ENCODE data around the gene CCDC8. TPM values are rescaled to one million over a fixed set of nuclear protein-coding genes. Genes with fewer than 3 reads are reported as not detected.
"Not testable (repeated sequence)": the region's sequence is repeated elsewhere in the genome, so short reads cannot be mapped to it uniquely, and the experiment has no call there.

Gene CCDC8
- total and polyA plus RNA-seq, 9 donors, result 63.9 to 95.3 (median 78.9) TPM

GRCh38 chr19:46384396-46384795 is 29.0 kb downstream of the CCDC8 start:
- Histone ChIP-seq H3K27ac (ENCODE audit: low read length) (no peak overlapping the region), H3K4me1 (ENCODE audit: control insufficient read depth, insufficient read depth, low read length) (peaks cover 3% of the 10 kb centered on the region), H3K9me3 (replicated peaks; ENCODE audit: control insufficient read depth, low read depth, low read length) (peaks cover under 1% of the 10 kb centered on the region), H3K36me3 (ENCODE audit: control insufficient read depth, insufficient read depth, low read length) (peaks cover 80% of the 10 kb centered on the region), H3K4me3 (ENCODE audit: low read length) (no peak overlapping the region), H3K27me3 (ENCODE audit: control insufficient read depth, insufficient read depth, low read length) (no peaks in the 10 kb centered on the region)
- 81% methylated on average over 7 of the region's 11 CpGs for WGBS (ENCODE audit: insufficient coverage)
- no peak for DNase-seq

GRCh38 chr19:46383846-46384245 is 29.5 kb downstream of the CCDC8 start:
- H3K4me3 ChIP-seq (ENCODE audit: low read length), result no peak overlapping the region
- 87% methylated on average over 3 of the region's 7 CpGs for WGBS (ENCODE audit: insufficient coverage)
- H3K36me3 ChIP-seq (ENCODE audit: control insufficient read depth, insufficient read depth, low read length), result peaks cover 78% of the 10 kb centered on the region
- H3K9me3 ChIP-seq (replicated peaks; ENCODE audit: control insufficient read depth, low read depth, low read length), result no peaks in the 10 kb centered on the region
- H3K27ac ChIP-seq (ENCODE audit: low read length), result no peak overlapping the region
- DNase-seq, result no peak
- H3K4me1 ChIP-seq (ENCODE audit: control insufficient read depth, insufficient read depth, low read length), result peaks cover 5% of the 10 kb centered on the region
- no peaks in the 10 kb centered on the region for H3K27me3 ChIP-seq (ENCODE audit: control insufficient read depth, insufficient read depth, low read length)

- Histone ChIP-seq H3K4me1 (ENCODE audit: control insufficient read depth, insufficient read depth, low read length) (peaks cover 6% of the 10 kb centered on the region), H3K9me3 (replicated peaks; ENCODE audit: control insufficient read depth, low read depth, low read length) (no peaks in the 10 kb centered on the region), H3K27me3 (ENCODE audit: control insufficient read depth, insufficient read depth, low read length) (no peaks in the 10 kb centered on the region), H3K36me3 (ENCODE audit: control insufficient read depth, insufficient read depth, low read length) (peaks cover 72% of the 10 kb centered on the region), H3K4me3 (ENCODE audit: low read length) (no peak overlapping the region), H3K27ac (ENCODE audit: low read length) (no peak overlapping the region)
- WGBS (ENCODE audit: insufficient coverage), result 88% methylated on average over 17 of the region's 23 CpGs
- no peak for DNase-seq
Measured at GRCh38 chr19:46383171-46383815, 30.1 kb downstream of the CCDC8 start.

GRCh38 chr19:46381756-46382345 is 31.5 kb downstream of the CCDC8 start:
- Histone ChIP-seq H3K36me3 (ENCODE audit: control insufficient read depth, insufficient read depth, low read length) (peaks cover 65% of the 10 kb centered on the region), H3K27me3 (ENCODE audit: control insufficient read depth, insufficient read depth, low read length) (no peaks in the 10 kb centered on the region), H3K9me3 (replicated peaks; ENCODE audit: control insufficient read depth, low read depth, low read length) (no peaks in the 10 kb centered on the region), H3K4me3 (ENCODE audit: low read length) (no peak overlapping the region), H3K4me1 (ENCODE audit: control insufficient read depth, insufficient read depth, low read length) (peaks cover 9% of the 10 kb centered on the region), H3K27ac (ENCODE audit: low read length) (no peak overlapping the region)
- WGBS (ENCODE audit: insufficient coverage), result 62% methylated on average over 6 of the region's 15 CpGs
- peak; percentile 66 for DNase-seq

- Histone ChIP-seq H3K9me3 (replicated peaks; ENCODE audit: control insufficient read depth, low read depth, low read length) (no peaks in the 10 kb centered on the region), H3K4me1 (ENCODE audit: control insufficient read depth, insufficient read depth, low read length) (peaks cover 9% of the 10 kb centered on the region), H3K27ac (ENCODE audit: low read length) (no peak overlapping the region), H3K36me3 (ENCODE audit: control insufficient read depth, insufficient read depth, low read length) (peaks cover 65% of the 10 kb centered on the region), H3K27me3 (ENCODE audit: control insufficient read depth, insufficient read depth, low read length) (no peaks in the 10 kb centered on the region), H3K4me3 (ENCODE audit: low read length) (no peak overlapping the region)
- DNase-seq, result no peak
- no CpG with 5 or more reads among the region's 2 CpGs for WGBS (ENCODE audit: insufficient coverage)
Measured at GRCh38 chr19:46381346-46381745, 32.0 kb downstream of the CCDC8 start.

- no peaks in the 10 kb centered on the region for H3K9me3 ChIP-seq (replicated peaks; ENCODE audit: control insufficient read depth, low read depth, low read length)
- H3K36me3 ChIP-seq (ENCODE audit: control insufficient read depth, insufficient read depth, low read length), result peaks cover 65% of the 10 kb centered on the region
- H3K4me3 ChIP-seq (ENCODE audit: low read length), result no peak overlapping the region
- no peak for DNase-seq
- WGBS (ENCODE audit: insufficient coverage), result no CpG with 5 or more reads among the region's 2 CpGs
- H3K4me1 ChIP-seq (ENCODE audit: control insufficient read depth, insufficient read depth, low read length), result peaks cover 9% of the 10 kb centered on the region
- H3K27me3 ChIP-seq (ENCODE audit: control insufficient read depth, insufficient read depth, low read length), result no peaks in the 10 kb centered on the region
- H3K27ac ChIP-seq (ENCODE audit: low read length), result no peak overlapping the region
Measured at GRCh38 chr19:46380690-46381089, 32.7 kb downstream of the CCDC8 start.

- Histone ChIP-seq H3K36me3 (ENCODE audit: control insufficient read depth, insufficient read depth, low read length) (peaks cover 50% of the 10 kb centered on the region), H3K27ac (ENCODE audit: low read length) (peak overlapping the region; percentile 80)
- WGBS (ENCODE audit: insufficient coverage), result no CpG with 5 or more reads among the region's 2 CpGs
Measured at GRCh38 chr19:46378268-46378667, 35.1 kb downstream of the CCDC8 start.

GRCh38 chr19:46376241-46377153 is 36.9 kb downstream of the CCDC8 start:
- 93% methylated on average over 19 of the region's 20 CpGs for WGBS (ENCODE audit: insufficient coverage)

More at GRCh38 chr19:46378268-46378667, 35.1 kb downstream of the CCDC8 start:
- H3K4me1 ChIP-seq (ENCODE audit: control insufficient read depth, insufficient read depth, low read length), result peaks cover 21% of the 10 kb centered on the region
- no peaks in the 10 kb centered on the region for H3K9me3 ChIP-seq (replicated peaks; ENCODE audit: control insufficient read depth, low read depth, low read length)
- no peaks in the 10 kb centered on the region for H3K27me3 ChIP-seq (ENCODE audit: control insufficient read depth, insufficient read depth, low read length)
- DNase-seq, result peak; percentile 96
- H3K4me3 ChIP-seq (ENCODE audit: low read length), result no peak overlapping the region

GRCh38 chr19:46375476-46376067 is 37.8 kb downstream of the CCDC8 start:
- H3K27ac ChIP-seq (ENCODE audit: low read length); H3K27me3 ChIP-seq (ENCODE audit: control insufficient read depth, insufficient read depth, low read length); H3K4me3 ChIP-seq (ENCODE audit: low read length); H3K9me3 ChIP-seq (replicated peaks; ENCODE audit: control insufficient read depth, low read depth, low read length); DNase-seq: not testable (repeated sequence)
- H3K4me1 ChIP-seq (ENCODE audit: control insufficient read depth, insufficient read depth, low read length), result peaks cover 37% of the 10 kb centered on the region
- 96% methylated on average over 14 of the region's 22 CpGs for WGBS (ENCODE audit: insufficient coverage)
- peaks cover 36% of the 10 kb centered on the region for H3K36me3 ChIP-seq (ENCODE audit: control insufficient read depth, insufficient read depth, low read length)

More at GRCh38 chr19:46376241-46377153, 36.9 kb downstream of the CCDC8 start:
- no peak overlapping the region for H3K27ac ChIP-seq (ENCODE audit: low read length)
- peaks cover 33% of the 10 kb centered on the region for H3K4me1 ChIP-seq (ENCODE audit: control insufficient read depth, insufficient read depth, low read length)
- peaks cover 35% of the 10 kb centered on the region for H3K36me3 ChIP-seq (ENCODE audit: control insufficient read depth, insufficient read depth, low read length)
- no peak overlapping the region for H3K4me3 ChIP-seq (ENCODE audit: low read length)
- no peaks in the 10 kb centered on the region for H3K9me3 ChIP-seq (replicated peaks; ENCODE audit: control insufficient read depth, low read depth, low read length)
- no peak for DNase-seq
- H3K27me3 ChIP-seq (ENCODE audit: control insufficient read depth, insufficient read depth, low read length), result no peaks in the 10 kb centered on the region

Measured in muscle of leg (tissue), 11 donors.